Choroid plexus epithelial cell (primary cell): Measurements from ENCODE around the gene KCNH3.
"Not testable (repeated sequence)": the region's sequence is repeated elsewhere in the genome, so short reads cannot be mapped to it uniquely, and the experiment has no call there.

ENCODE experiments used
- DNase-seq: peaks from one replicate; pipeline ENCODE4 v3.0.0-alpha.2; 2010; ENCODE audit warnings: low read depth
- H3K4me3 ChIP-seq: 2 replicates; pipeline ENCODE4 v1.5.1; 2011; ENCODE audit warnings: low read depth, mild to moderate bottlenecking, control low read depth, low read length, moderate library complexity
- CTCF ChIP-seq: conservative IDR thresholded peaks from 2 replicates; pipeline ENCODE4 v1.5.1; 2011; ENCODE audit warnings: low read depth, mild to moderate bottlenecking, control low read depth, inconsistent platforms, low read length, moderate library complexity

Gene KCNH3

GRCh38 chr12:49496417-49497360 lies 42.1 kb upstream of the KCNH3 start:
- no peak overlapping the region for H3K4me3 ChIP-seq
- no peak for DNase-seq
- no peak for TF ChIP-seq CTCF

- DNase-seq, result no peak
- TF ChIP-seq CTCF, result no peak
- no peak overlapping the region for H3K4me3 ChIP-seq
Measured at GRCh38 chr12:49501895-49502294, 36.9 kb upstream of the KCNH3 start.

- no peak overlapping the region for H3K4me3 ChIP-seq
- no peak for TF ChIP-seq CTCF
- no peak for DNase-seq
Measured at GRCh38 chr12:49502590-49502989, 36.2 kb upstream of the KCNH3 start.

- no peak for TF ChIP-seq CTCF
- DNase-seq, result peak; percentile 75
- no peak overlapping the region for H3K4me3 ChIP-seq
Measured at GRCh38 chr12:49503674-49504180, 35.1 kb upstream of the KCNH3 start.

GRCh38 chr12:49505672-49506071 lies 33.2 kb upstream of the KCNH3 start:
- H3K4me3 ChIP-seq, result no peak overlapping the region
- TF ChIP-seq CTCF, result no peak
- DNase-seq, result peak; percentile 43

GRCh38 chr12:49507139-49507538 lies 31.7 kb upstream of the KCNH3 start:
- DNase-seq, result peak; percentile 94
- H3K4me3 ChIP-seq, result no peak overlapping the region

GRCh38 chr12:49509681-49510080 lies 29.1 kb upstream of the KCNH3 start:
- H3K4me3 ChIP-seq, DNase-seq: not testable (repeated sequence)

More at GRCh38 chr12:49507139-49507538, 31.7 kb upstream of the KCNH3 start:
- TF ChIP-seq CTCF, result no peak
